HG02938 (cell line): ENCODE data around the gene NUP214.

Experiments
- ATAC-seq: cut with Tn5 transposase; IDR thresholded peaks from one replicate; pipeline ENCODE4 v1.9.1; 2021; ENCODE audit warnings: mild to moderate bottlenecking, moderate library complexity; ENCODE audit not compliant: unreplicated experiment

Gene NUP214

GRCh38 chr9:131274674-131275331, 149.4 kb downstream of the NUP214 start:
- ATAC-seq: no peak

- no peak for ATAC-seq
These were observed 150.1 kb downstream of the NUP214 start for GRCh38 chr9:131275332-131276093.

- no peak for ATAC-seq
These were observed 150.9 kb downstream of the NUP214 start, which contains the start of gene FAM78A for GRCh38 chr9:131276094-131276888. FAM78A (minus strand) TSS chr9:131276510; CDS start chr9:131276179, 331 bp downstream.

- ATAC-seq: no peak
These were observed 151.5 kb downstream of the NUP214 start for GRCh38 chr9:131276891-131277286.

- ATAC-seq: no peak
These were observed 152.0 kb downstream of the NUP214 start for GRCh38 chr9:131277287-131277909.

- no peak for ATAC-seq
These were observed 152.7 kb downstream of the NUP214 start for GRCh38 chr9:131277910-131278701.

- no peak for ATAC-seq
These were observed 153.3 kb downstream of the NUP214 start for GRCh38 chr9:131278702-131279111.

GRCh38 chr9:131279196-131279862, 153.9 kb downstream of the NUP214 start:
- no peak for ATAC-seq

GRCh38 chr9:131279863-131280570, 154.6 kb downstream of the NUP214 start:
- ATAC-seq: no peak

- no peak for ATAC-seq
These were observed 155.3 kb downstream of the NUP214 start for GRCh38 chr9:131280660-131281059.

- no peak for ATAC-seq
These were observed 156.0 kb downstream of the NUP214 start for GRCh38 chr9:131281119-131281965.

- no peak for ATAC-seq
These were observed 156.8 kb downstream of the NUP214 start for GRCh38 chr9:131282175-131282574.

GRCh38 chr9:131282688-131283422, 157.5 kb downstream of the NUP214 start:
- no peak for ATAC-seq
